Measurements from ENCODE around the gene ZNF287.
"Not testable (repeated sequence)": the region's sequence is repeated elsewhere in the genome, so short reads cannot be mapped to it uniquely, and the experiment has no call there.

Gene ZNF287

DNA sequence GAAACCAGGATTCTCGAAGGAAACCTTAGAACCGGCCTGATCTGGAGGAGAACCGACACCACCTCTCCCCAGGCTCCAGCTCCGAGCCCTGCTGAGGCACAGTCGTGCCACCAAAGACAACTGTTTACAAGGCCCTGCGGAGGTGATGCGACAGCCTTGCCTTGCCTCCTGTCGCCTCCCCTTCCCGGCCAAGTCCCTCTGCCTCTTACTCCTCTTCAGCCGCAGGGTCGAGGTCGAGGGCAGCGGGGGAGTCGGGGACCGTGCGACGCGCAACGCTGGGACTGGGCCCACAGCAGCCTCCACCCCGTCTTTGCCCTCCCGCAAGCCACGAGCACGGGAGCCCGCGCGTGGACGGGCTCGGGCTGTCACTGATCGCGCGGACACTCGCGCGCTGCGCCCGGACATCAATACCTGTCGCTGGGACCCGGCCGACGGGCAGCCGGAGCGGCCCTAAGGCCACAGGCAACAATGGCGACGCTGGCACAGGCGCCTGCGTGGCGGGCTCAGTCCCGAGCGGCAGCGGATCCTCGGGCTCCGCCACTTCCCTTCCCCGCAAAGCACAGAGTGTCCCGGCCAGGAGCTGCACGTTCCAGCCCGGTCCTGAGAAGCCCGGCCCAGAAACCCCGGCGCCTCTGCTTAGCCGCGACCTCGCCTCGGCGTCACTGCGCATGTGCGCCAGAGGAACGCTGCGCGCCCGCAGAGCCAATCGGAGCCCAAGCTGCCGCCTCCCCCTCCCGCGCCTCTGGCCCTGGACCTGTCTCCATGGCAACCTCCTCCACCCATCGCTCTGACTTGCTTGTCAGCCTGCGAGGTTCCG is at the start of gene ZNF287:
Gene ZNF287, minus strand, starts transcription at position 664 of the 817 bp plus-strand sequence. CDS start 1,473 bp downstream, outside the sequence.
- DNase-seq (ENCODE audit: low read depth, low spot score): peak; percentile 57

DNA sequence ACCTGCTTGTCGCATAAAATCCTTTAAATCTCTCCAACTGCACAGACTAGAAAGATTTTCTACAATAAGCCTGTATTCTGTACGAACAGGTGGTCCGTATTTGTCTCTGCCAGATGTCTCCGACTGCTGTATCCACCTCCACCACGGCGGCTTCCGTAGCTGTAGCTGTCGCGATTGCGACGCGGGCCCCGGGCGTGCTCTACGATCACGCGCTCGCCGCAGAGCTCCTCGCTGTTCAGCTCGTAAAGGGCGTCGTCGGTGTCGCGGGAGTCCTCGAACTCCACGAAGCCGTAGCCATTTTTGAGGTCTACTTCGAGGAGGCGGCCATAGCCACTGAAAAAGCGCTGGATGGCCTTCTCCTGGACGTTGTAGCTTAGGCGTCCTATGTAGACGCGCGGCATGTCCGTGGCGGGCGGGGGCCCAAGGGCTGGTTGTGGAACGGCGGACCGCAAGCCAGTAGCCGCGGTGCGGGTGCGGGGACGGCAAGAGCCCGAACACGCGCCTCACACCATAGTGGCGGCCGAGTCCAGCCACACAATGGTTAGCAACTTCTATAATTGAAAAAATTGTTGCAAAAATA is 48.6 kb upstream of the ZNF287 start:
- DNase-seq (ENCODE audit: low read depth, low spot score): no peak

DNA sequence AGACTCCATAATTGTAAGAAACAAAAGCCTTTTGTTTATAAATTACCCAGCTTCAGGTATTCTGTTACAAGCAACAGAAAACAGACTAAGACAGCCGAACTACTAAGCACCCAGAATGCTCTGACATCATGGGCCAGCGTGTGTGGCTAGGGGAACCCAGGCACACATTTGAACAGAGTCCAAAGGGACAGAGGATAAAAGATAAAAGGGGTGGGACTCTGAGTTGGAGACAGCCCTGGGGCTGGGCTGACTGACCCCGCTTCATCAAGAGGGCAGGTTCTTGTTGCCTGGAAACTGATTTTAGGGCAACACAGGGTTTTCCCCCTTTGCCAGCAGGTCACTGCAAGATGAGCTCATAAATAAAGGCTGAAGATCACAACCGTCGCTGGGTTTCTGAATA is 30.5 kb upstream of the ZNF287 start:
- DNase-seq (ENCODE audit: low read depth, low spot score): no peak

DNA sequence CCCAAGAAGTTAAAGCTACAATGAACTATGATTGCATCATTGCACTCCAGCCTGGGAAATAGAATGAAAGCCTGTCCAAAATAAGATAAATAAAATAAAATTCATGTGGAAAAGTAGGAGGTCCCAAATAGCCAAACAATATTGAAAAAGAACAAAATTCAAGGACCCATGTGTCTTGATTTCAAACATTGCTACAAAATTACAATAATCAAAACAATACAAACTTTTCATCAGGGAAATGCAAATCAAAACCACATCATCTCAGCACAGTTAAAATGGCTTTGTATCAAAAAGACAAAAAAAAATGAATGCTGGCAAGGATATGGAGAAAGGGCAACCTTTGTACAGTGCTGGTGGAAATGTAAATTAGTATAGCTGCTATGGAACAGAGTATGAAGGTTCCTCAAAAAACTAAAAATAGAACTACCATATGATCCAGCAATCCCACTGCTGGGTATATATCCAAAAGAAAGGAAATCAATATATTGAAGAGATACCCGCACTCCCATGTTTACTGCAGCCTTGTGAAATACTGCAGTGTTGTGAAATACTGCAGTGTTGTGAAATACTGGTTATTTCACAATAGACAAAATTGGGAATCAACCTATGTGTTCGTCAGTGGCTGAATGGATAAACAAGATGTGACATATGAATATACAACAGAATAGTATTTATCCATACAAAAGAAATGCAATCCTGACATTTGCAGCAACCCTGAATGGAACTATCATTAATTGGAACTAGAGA is 24.5 kb upstream of the ZNF287 start:
- no peak for DNase-seq (ENCODE audit: low read depth, low spot score)

DNA sequence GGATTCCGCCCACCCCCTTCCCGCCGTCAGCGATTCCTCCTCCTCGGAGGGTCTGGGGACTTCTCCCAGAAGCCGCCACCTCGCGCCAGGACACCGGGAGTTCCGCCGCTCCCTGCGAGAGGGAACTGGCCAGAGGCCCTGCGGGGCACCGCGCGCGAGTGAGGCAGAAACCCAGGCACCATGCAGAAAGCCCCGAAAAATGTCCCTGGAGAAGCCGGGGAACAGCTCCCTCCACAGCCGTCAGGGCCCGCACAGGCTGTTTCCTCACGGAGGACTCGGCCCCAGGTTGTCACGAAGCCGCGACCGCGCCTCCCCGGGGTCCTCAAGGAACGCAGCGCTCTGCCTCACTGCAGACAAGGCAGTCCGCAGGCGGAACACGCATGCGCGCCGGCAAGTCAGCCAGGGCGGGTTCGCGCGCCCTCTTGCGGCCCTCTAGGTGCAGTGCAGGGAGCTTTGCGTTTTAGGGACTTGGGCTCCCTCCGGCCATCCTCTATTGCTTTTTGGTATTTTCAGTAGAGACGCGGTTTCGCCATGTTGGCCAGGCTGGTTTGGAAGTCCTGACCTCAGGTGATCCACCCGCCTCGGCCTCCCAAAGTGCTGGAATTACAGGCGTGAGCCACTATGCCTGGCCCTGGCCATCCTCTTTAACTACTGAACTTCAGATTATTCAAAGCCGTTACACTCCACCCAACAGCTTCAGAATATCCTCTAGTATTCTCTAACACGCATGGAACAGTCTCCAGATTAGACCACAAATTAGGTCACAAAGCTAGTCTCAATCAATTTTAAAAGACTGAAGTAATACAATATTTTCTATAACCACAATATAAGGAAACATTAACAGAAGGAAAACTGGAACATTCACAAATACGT is 20.3 kb upstream of the ZNF287 start:
- DNase-seq (ENCODE audit: low read depth, low spot score): peak; percentile 62

DNA sequence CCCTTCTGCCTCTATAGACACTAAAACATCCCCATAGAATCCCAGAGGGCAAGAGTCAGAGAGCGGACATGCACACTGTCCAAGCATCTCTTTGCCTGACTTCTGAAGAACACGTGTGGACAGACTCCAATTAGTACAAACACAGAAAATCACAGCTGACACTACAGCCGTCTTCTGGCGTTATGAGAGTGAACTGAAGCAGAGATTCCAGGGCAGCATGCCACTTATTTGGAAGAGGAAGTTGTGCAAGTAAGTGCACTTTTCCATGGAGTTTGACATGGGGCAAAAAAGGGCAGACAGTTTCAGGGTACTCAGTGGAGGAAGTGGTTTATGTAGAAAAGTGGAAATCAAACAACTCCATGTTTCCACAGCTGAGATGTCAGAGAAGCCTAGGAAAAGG is 16.8 kb upstream of the ZNF287 start:
- no peak for DNase-seq (ENCODE audit: low read depth, low spot score)

DNA sequence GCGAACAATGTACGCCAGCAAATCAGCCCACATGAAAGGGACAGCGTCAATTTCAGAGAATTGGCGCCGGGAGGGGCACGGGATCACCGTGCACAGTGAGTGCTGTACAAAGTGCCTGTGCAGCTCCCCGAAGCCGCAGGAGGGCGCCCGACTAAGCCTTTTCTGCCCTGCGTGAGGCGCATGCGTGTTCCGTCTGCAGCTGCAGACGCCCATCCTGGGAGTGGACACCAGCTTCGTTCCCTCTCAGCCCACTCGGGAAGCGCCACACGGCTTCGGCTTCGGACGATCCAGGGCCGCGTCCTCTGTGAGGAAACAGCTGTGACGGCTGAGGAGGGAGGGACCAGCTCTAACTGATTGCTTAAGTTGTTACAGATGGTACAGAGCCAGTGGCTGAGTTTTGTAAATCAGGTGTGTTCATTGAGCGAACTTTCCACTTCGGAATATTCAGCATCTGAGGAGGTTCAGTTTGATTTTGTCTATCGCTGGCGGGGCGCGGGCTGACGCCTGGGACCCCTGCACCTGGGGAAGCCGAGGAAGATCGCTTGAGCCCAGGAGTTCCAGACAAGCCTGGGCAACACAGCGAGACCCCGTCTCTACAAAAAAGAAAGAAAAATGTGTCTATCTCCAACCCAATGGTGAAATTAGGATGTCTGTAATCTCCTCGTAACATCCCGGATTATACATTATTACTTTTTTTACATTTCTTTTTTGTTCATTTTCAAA is 15.4 kb upstream of the ZNF287 start:
- DNase-seq (ENCODE audit: low read depth, low spot score): peak; percentile 69

DNA sequence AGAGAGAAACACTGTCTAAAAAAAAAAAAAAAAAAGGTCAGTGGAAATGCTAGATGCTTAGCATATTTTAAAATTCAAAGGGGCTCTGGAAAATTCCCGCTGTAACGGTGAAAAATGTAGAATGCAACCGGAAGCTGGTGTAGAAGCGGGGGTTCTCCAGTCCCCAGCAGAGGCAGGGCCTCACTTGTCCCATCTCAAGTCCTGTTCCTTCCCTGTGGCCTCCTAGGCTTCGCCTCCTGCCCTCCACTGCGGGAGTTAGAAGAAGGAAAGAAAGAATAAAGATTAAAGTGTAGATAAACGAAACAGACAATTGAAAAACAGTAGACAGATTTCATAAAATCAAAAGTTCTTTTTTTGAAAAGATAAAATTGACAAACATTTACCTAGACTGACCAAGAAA is 14.8 kb upstream of the ZNF287 start:
- no peak for DNase-seq (ENCODE audit: low read depth, low spot score)

DNA sequence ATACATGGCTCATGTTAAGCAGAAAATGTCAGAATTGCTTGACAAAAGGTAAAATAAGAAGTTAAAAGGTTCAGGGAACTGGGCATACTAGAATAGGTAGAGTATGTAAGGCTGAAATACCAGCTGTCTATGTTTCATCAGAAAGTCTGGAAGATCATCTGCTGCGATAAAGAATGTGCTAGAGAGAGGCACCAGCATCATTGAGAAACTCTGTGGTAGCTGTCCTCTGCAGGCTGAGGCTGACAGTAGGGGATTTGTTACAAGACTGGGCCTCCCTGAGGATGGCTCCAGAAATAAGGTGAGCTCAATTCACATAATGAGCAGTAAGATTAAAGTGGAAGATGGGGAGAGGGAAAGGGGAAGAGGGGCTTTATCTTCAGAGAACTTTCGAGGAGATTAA is 4.5 kb upstream of the ZNF287 start:
- no peak for DNase-seq (ENCODE audit: low read depth, low spot score)

DNA sequence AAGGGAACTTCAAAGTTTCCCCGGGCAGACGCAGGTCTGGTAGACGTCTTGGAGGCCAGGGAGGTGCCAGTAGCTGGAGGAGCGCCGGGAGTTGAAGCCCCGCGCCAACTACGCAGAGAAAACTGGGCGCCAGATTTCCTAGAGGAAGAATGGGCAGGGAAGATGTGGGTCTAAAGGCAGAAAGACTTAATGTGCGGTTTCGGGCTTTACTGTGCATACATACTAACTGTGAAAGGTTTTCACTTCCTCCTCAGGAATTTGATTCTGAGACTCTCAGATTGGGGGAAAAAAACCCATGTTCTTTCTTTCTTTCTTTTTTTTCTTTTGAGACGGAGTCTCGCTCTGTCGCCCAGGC is 331 bp upstream of the ZNF287 start:
- DNase-seq (ENCODE audit: low read depth, low spot score): no peak

DNA sequence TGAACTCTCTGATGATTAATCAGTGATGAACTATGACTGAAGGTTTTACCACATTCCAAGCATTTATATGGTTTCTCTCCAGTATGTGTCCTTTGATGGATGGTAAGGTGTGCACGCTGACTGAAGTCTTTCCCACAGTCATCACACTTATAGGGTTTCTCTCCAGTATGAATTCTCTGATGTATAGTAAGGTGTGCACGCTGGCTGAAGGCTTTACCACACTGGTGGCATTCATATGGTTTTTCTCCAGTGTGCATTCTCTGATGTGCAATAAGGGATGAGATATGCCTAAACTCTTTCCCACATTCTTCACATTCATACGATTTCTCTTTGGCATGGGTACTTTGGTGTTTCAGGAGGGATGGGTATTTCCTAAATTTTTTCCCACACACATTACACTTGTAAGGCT is 16.4 kb downstream of the ZNF287 start:
- no peak for DNase-seq (ENCODE audit: low read depth, low spot score)

DNA sequence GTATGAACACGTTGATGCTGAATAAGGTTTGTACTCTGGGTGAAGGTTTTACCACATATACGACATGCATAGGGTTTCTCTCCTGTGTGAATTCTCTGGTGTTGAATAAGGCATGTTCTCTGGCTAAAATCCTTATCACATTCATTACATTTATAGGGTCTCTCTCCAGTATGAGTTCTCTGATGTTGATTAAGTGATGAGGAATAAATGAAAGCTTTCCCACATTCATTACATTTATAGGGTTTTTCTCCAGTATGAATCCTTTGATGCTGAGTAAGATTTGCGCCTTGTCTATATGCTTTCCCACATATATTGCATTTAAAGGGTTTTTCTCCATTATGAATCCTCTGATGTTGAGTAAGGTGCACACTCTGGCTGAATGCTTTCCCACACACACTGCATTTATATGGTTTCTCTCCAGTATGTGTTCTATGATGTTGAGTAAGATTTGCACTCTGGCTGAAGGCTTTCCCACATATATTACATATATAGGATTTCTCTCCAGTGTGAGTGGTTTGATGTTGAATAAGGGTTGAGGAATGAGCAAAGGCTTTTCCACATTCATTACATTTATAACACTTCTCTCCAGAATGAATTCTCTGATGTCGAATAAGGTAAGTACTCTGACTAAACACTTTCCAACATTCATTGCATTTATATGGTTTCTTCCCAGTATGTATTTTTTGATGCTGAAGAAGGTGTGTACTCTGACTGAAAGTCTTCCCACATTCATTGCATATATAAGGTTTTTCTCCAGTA is 16.9 kb downstream of the ZNF287 start:
- no peak for DNase-seq (ENCODE audit: low read depth, low spot score)

DNA sequence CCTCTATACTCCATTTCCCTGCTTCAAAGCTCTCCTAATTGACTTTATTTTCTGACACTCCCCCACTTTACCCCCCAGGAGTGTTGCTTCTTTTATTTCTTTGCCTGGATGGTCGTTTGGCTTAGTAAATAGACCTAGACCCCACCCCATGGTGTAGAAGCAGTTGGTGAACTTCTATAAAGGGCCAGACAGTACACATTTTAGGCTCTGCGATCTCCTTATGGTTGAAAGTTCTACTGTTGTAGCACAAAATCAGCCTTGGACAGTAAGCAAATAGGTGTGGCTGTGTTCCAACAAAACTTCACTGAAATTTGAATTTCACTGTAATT is 31.9 kb downstream of the ZNF287 start:
- DNase-seq (ENCODE audit: low read depth, low spot score): no peak

DNA sequence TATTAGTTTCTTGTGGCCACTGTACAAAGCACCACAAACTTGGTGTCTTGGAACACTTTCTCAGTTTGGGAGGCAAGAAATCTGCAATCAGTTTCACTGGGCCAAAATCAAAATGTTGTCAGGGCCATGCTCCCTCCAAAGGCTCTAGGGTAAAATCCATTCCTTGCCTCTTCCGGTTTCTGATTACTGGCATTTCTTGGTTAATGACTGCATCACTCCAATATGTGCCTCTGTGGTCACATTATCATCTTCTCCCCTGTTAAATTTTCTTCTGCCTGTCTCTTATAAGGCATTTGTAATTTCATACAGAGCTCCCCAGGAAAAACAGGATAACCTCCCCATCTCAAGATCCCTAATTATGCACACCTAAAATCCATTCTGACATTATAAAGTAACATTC is 34.8 kb downstream of the ZNF287 start:
- DNase-seq (ENCODE audit: low read depth, low spot score): no peak

DNA sequence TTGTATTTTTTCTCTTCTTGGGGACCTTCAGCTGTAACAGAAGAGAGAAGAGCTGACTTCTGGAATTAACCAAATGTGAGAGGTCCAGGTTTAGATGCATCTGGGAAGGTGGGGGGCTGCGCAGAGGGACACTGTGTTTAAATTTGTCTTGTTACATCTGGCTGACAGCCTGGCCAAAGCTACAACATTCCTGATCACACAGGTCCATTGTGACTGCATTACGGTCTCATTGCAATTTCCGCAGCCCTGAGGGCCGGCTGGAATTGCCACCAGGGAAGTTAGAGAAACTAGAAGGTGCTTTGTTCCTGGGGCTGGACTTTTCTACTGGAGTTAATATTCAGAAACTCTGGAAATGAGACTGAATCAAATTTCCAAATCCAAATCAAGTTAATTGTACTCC is 39.1 kb downstream of the ZNF287 start:
- no peak for DNase-seq (ENCODE audit: low read depth, low spot score)

DNA sequence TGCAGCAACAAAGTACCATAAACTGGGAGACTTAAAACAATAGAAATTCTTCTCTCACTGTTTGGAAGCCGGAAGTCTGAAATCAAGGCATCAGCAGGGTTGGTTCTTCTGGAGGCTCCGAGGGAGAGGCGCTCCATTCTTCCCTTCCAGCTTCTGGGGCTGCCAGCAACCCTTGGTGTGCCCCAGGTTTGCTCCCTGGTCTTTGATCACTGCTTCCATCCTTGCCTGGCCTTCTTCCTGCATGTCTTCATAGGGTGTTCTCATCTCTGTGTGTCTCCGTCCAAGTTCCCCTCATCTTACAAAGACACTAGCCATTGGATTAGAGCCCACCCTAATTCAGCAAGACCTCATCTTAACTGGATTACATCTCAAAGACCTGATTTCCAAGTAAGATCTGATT is 41.7 kb downstream of the ZNF287 start:
- DNase-seq (ENCODE audit: low read depth, low spot score): no peak

DNA sequence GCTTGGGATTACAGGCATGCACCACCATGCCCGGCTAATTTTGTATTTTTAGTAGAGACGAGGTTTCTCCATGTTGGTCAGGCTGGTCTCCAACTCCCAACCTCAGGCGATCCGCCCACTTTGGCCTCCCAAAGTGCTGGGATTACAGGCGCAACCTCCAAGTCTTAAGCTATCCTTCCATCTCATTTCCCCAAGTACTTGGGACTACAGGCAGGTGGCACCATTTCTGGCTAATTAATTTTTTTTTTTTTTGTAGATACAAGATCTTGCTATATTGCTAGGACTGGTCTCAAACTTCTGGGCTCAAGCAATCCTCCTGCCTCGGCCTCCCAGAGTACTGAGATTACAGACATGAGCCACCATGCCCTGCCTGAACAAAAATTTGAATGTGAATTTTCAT is 43.4 kb downstream of the ZNF287 start:
- not testable (repeated sequence) for DNase-seq (ENCODE audit: low read depth, low spot score)

DNA sequence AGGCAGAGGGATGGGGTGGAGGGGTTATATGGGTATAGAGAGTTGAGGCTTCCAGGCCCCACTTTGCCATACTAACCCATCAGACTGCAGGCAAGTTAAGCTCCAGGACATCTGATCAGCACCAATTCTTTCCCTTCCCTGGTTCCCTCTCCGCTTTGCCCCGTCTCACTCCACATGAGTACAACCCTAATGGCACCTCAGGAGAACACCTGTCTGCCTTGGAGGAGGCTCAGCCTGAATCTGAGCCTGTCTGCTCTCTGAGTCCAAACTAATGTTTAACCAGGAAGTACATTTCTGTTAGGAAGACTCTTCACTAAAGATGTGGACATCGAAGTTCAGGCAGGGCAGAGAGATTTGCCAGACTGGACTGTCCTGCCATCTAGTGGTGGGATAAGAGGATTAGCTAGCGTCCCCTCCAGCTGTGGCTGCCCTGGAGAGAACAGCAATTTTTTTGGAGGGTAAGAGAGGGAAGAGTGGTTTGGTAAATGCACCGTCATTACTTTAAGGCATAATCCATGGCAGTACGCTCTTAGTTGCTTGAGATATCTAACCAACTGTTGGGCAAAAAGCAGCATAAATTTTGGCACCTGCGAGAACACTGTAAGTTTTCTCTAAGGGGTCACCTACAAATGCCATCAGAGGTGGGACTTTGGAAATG is 47.8 kb downstream of the ZNF287 start:
- DNase-seq (ENCODE audit: low read depth, low spot score): peak; percentile 67

DNA sequence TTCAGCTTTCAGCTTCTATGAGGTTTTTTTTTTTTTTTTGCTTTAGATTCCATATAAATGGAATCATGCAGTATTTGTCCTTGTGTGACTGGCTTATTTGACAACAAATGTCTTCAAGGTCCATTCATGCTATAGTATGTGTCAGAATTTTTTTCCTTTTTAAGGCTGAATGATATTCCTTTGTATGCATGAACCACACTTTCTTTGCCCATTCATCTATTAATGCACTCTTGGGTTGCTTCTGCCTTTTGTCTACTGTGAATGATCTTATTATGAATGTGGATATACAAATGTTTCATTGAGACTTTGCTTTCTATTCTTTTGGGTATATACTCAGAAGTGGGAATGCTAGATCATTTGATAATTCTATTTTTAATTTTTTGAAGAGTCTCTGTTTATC is 50.0 kb downstream of the ZNF287 start:
- no peak for DNase-seq (ENCODE audit: low read depth, low spot score)

DNA sequence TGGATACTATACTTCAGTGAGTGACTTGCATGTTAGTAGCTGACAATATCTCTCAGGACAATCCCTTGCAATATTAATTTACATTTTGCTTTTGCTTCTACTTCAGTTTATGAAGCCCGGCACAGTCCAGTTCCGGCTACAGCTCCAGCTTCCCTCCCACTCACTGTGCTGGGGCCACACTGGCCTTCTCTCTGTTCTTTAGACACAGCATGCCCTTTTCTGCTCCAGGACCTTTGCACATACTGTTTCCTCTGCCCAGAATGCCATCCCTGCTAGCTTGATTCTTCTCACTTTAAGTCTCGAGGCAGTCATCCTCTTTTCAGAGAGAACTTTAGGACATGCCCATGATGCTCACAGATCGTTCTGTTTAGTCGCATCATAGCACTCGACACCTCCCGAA is 51.5 kb downstream of the ZNF287 start:
- DNase-seq (ENCODE audit: low read depth, low spot score): no peak
